ENCODE data around the gene ANKRD63.

ANKRD63 gene

DNA sequence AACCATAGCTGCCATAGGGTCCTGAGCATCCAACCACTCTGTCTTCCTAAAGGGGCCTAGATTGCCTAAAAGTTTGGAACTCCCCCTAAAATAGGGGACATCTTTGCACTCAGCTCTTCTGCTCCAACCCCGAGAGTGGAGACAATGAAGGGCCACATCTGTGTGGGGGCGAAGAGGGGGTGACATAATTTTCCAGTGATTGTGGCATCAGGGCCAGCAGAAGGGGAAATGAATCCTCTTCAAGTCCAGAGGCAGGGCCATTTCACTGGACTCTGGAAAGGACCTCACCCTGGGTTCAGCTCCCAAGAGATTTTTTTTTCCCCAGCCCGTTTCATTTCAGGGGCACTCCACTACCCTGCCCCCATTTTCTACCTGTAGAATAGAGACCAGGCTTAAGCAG lies 4.6 kb upstream of the ANKRD63 start:
- Histone ChIP-seq H3K27me3 (ENCODE audit: insufficient read depth, poor library complexity, severe bottlenecking) (peaks cover 17% of the 10 kb centered on the region), H3K4me1 (ENCODE audit: insufficient read depth, poor library complexity, severe bottlenecking) (no peaks in the 10 kb centered on the region), H3K36me3 (ENCODE audit: low read depth) (no peaks in the 10 kb centered on the region), H3K9me3 (ENCODE audit: severe bottlenecking) (no peaks in the 10 kb centered on the region), H3K4me3 (ENCODE audit: severe bottlenecking) (no peak overlapping the region), H3K27ac (ENCODE audit: poor library complexity, severe bottlenecking) (no peak overlapping the region)
- TF ChIP-seq, protein P1, sequence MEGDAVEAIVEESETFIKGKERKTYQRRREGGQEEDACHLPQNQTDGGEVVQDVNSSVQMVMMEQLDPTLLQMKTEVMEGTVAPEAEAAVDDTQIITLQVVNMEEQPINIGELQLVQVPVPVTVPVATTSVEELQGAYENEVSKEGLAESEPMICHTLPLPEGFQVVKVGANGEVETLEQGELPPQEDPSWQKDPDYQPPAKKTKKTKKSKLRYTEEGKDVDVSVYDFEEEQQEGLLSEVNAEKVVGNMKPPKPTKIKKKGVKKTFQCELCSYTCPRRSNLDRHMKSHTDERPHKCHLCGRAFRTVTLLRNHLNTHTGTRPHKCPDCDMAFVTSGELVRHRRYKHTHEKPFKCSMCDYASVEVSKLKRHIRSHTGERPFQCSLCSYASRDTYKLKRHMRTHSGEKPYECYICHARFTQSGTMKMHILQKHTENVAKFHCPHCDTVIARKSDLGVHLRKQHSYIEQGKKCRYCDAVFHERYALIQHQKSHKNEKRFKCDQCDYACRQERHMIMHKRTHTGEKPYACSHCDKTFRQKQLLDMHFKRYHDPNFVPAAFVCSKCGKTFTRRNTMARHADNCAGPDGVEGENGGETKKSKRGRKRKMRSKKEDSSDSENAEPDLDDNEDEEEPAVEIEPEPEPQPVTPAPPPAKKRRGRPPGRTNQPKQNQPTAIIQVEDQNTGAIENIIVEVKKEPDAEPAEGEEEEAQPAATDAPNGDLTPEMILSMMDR (IDR thresholded peaks at IDR 0.05; ENCODE audit: poor library complexity, severe bottlenecking), result no peak
- no peak for ATAC-seq (ENCODE audit: low read depth)
- DNase-seq (ENCODE audit: low spot score), result no peak

DNA sequence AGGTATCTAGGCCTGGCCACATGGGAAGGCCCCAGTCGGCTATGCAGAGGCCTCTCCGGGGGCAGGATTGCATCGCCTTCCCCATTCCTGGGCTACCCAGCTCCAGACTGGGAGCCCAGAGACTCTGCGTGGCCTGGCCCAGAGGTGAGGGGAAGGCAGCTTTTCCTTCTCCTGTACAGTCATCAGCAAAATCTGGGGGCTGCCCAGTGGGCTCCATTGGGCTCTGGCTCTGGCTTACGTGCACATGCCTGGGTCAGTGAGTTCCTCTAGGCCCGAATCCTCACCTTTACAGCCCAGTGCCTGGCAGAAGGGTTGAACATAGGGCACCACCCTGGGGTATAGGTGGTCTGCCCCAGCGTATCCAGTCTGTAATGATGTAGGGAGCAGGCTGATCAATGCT lies 3.9 kb upstream of the ANKRD63 start:
- Histone ChIP-seq H3K36me3 (ENCODE audit: low read depth) (no peaks in the 10 kb centered on the region), H3K4me1 (ENCODE audit: insufficient read depth, poor library complexity, severe bottlenecking) (no peaks in the 10 kb centered on the region), H3K9me3 (ENCODE audit: severe bottlenecking) (no peaks in the 10 kb centered on the region), H3K4me3 (ENCODE audit: severe bottlenecking) (no peak overlapping the region), H3K27me3 (ENCODE audit: insufficient read depth, poor library complexity, severe bottlenecking) (peaks cover 23% of the 10 kb centered on the region), H3K27ac (ENCODE audit: poor library complexity, severe bottlenecking) (no peak overlapping the region)
- ATAC-seq (ENCODE audit: low read depth) (no peak), DNase-seq (ENCODE audit: low spot score) (no peak)
- TF ChIP-seq, protein P1 (IDR thresholded peaks at IDR 0.05; ENCODE audit: poor library complexity, severe bottlenecking), result no peak

DNA sequence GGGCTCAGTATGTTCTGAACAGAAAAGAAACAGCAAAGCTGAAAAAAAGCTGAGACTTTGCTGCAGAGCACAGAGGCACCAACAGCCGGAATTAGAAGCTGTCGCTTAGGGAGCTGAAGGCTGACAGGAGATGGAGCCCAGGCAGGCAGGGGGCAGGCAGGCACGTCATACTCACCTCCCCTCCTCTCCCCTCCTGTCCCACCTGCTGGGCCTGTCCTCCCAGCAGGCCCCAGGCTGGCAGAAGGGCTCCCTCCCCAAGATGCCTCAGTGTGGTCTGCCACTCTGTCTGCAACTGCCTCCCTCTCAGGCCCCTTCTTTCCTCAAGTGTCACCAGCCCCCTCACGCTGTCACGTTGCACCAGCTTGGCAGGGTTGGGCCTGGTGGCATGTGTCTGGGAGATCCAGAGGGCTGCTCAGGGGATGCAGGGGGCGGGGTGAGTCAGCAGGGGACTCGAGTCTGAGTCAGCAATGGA lies 3.2 kb upstream of the ANKRD63 start:
- Histone ChIP-seq H3K27ac (ENCODE audit: poor library complexity, severe bottlenecking) (no peak overlapping the region), H3K9me3 (ENCODE audit: severe bottlenecking) (no peaks in the 10 kb centered on the region), H3K4me3 (ENCODE audit: severe bottlenecking) (no peak overlapping the region), H3K27me3 (ENCODE audit: insufficient read depth, poor library complexity, severe bottlenecking) (peaks cover 29% of the 10 kb centered on the region), H3K36me3 (ENCODE audit: low read depth) (no peaks in the 10 kb centered on the region), H3K4me1 (ENCODE audit: insufficient read depth, poor library complexity, severe bottlenecking) (no peaks in the 10 kb centered on the region)
- ATAC-seq (ENCODE audit: low read depth) (no peak), DNase-seq (ENCODE audit: low spot score) (no peak)
- TF ChIP-seq, protein P1 (IDR thresholded peaks at IDR 0.05; ENCODE audit: poor library complexity, severe bottlenecking), result no peak

DNA sequence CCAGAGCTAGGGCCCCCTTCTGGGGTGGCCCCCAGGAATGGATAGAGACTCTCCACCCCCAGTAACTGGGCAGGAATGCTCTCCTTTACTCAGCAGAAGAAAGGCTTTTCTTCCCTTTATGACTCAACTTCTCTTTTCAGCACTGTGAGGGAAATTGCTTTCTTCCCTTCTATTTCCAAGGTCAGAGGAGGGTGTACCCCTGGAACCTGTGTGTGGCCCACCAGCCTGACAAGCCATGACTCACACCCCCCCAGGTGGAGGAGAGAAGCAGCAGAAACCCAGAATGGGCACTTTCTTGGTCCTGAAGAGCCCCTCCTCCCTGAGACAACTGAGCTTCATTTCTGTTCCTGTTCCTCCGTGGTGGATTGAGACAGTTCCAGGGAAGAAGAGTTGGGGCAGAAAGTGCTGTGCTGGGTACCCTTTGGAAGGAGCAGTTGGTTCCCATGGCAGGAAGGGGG lies 2.7 kb upstream of the ANKRD63 start:
- peaks cover 34% of the 10 kb centered on the region for H3K27me3 ChIP-seq (ENCODE audit: insufficient read depth, poor library complexity, severe bottlenecking)
- ATAC-seq (ENCODE audit: low read depth), result no peak
- H3K4me3 ChIP-seq (ENCODE audit: severe bottlenecking), result no peak overlapping the region
- no peak overlapping the region for H3K27ac ChIP-seq (ENCODE audit: poor library complexity, severe bottlenecking)
- H3K4me1 ChIP-seq (ENCODE audit: insufficient read depth, poor library complexity, severe bottlenecking), result no peaks in the 10 kb centered on the region
- no peaks in the 10 kb centered on the region for H3K36me3 ChIP-seq (ENCODE audit: low read depth)
- no peak for DNase-seq (ENCODE audit: low spot score)
- TF ChIP-seq, protein P1 (IDR thresholded peaks at IDR 0.05; ENCODE audit: poor library complexity, severe bottlenecking), result no peak
- no peaks in the 10 kb centered on the region for H3K9me3 ChIP-seq (ENCODE audit: severe bottlenecking)

DNA sequence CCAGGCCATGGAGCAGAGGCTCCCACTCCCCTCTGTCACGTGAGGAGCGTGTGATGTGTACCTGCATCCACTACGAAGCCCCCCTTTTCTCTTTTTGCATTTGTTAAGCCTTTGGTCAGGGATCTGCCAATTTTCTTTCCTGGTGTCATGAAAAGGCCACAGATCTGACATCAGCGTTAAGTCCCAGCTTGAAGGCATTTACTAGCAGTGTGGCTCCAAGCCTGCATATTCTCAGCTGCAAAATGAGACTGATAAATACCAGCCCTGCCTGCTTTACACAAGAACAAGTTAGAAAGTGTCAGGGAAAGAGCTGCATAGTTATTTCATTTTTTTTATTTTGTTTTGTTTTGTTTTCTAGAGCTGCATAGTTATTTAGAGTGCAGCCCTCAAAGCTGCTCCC lies 2.3 kb upstream of the ANKRD63 start:
- Histone ChIP-seq H3K9me3 (ENCODE audit: severe bottlenecking) (no peaks in the 10 kb centered on the region), H3K4me3 (ENCODE audit: severe bottlenecking) (no peak overlapping the region), H3K27ac (ENCODE audit: poor library complexity, severe bottlenecking) (no peak overlapping the region), H3K27me3 (ENCODE audit: insufficient read depth, poor library complexity, severe bottlenecking) (peaks cover 38% of the 10 kb centered on the region), H3K4me1 (ENCODE audit: insufficient read depth, poor library complexity, severe bottlenecking) (no peaks in the 10 kb centered on the region), H3K36me3 (ENCODE audit: low read depth) (no peaks in the 10 kb centered on the region)
- ATAC-seq (ENCODE audit: low read depth) (no peak), DNase-seq (ENCODE audit: low spot score) (no peak)
- TF ChIP-seq, protein P1 (IDR thresholded peaks at IDR 0.05; ENCODE audit: poor library complexity, severe bottlenecking), result no peak
